ENCODE measurements around the gene GUCA1C.

- TF ChIP-seq CTCF (conservative IDR thresholded peaks at IDR 0.05; ENCODE audit: low read depth, low read length), result peak; percentile 90
- no peak for TF ChIP-seq EZH2 (IDR thresholded peaks at IDR 0.05; ENCODE audit: borderline replicate concordance, low read depth, low read length, poor library complexity, severe bottlenecking)
Measured at GRCh38 chr3:108914774-108915641, 38.7 kb downstream of the GUCA1C start.
